Measurements from ENCODE around the gene AFAP1. TPM values are rescaled to one million over a fixed set of nuclear protein-coding genes. Genes with fewer than 3 reads are reported as not detected.

AFAP1 gene
- total and polyA plus RNA-seq, 12 donors, result 2.9 to 8.9 (median 5.8) TPM

DNA sequence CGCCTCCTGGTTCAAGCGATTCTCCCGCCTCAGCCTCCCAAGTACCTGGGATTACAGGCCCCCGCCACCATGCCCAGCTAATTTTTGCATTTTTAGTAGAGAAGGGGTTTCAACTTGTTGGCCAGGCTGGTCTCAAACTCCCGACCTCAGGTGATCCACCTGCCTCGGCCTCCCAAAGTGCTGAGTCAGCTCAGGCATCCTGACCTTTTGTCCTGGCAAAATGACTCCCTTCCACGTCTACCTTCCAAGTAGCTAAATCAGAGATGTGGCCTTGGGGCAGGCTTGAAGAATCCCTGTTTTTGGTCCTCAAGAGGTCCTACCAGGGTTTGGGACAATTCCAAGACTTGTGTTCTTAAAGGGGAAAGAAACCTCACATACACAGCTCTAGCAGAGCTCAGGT is 12.8 kb downstream of the AFAP1 start:
- TF ChIP-seq, protein P1, sequence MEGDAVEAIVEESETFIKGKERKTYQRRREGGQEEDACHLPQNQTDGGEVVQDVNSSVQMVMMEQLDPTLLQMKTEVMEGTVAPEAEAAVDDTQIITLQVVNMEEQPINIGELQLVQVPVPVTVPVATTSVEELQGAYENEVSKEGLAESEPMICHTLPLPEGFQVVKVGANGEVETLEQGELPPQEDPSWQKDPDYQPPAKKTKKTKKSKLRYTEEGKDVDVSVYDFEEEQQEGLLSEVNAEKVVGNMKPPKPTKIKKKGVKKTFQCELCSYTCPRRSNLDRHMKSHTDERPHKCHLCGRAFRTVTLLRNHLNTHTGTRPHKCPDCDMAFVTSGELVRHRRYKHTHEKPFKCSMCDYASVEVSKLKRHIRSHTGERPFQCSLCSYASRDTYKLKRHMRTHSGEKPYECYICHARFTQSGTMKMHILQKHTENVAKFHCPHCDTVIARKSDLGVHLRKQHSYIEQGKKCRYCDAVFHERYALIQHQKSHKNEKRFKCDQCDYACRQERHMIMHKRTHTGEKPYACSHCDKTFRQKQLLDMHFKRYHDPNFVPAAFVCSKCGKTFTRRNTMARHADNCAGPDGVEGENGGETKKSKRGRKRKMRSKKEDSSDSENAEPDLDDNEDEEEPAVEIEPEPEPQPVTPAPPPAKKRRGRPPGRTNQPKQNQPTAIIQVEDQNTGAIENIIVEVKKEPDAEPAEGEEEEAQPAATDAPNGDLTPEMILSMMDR (IDR thresholded peaks at IDR 0.05), result no peak
- intact Hi-C loops (cut with DNase I), result loop anchor here in 1 of 10 donors (5.0 kb wide), 1 partner anchor 125 kb away; no protein-coding TSS in a partner anchor
- ATAC-seq, result no peak
- DNase-seq, result no peak
- no peaks in the 10 kb centered on the region for H3K9me3 ChIP-seq
- H3K4me3 ChIP-seq, result no peak overlapping the region
- H3K27ac ChIP-seq, result no peak overlapping the region
- 94 to 96% methylated on average over 7 of the region's 7 CpGs for WGBS, 2 donors
- H3K36me3 ChIP-seq, result no peaks in the 10 kb centered on the region
- H3K4me1 ChIP-seq, result peaks cover 0 to 36% (median 15%) of the 10 kb centered on the region in 9 donors
- H3K27me3 ChIP-seq, result no peaks in the 10 kb centered on the region

DNA sequence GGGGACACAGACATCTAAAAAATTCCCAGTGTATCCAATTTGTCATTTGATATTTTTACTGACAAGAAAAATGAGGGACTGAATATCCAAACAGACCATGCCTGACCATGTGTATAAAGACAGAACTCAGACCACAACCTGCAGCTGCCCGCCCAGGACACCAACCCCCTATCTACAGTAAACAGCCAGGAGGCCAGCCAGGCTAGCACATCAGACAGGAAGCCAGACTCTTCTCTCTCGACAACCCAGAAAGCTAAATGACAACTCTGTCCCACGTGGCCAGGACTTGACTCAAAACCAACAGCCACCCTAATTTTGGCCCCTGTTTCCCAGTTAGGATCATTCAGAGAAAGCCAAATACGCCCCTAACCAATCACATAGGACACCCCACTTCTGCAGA is 15.1 kb downstream of the AFAP1 start:
- DNase-seq (no peak), ATAC-seq (no peak)
- Histone ChIP-seq H3K27ac (peak overlapping the region in 1 of 10 donors; percentile 10), H3K9me3 (no peaks in the 10 kb centered on the region), H3K4me3 (no peak overlapping the region), H3K27me3 (no peaks in the 10 kb centered on the region), H3K4me1 (peaks cover 0 to 27% (median 7%) of the 10 kb centered on the region in 9 donors), H3K36me3 (no peaks in the 10 kb centered on the region)
- intact Hi-C loops (cut with DNase I), result no loop called here
- TF ChIP-seq, protein P1 (IDR thresholded peaks at IDR 0.05), result no peak
- WGBS, 2 donors, result 66 to 68% methylated on average over 4 of the region's 4 CpGs

DNA sequence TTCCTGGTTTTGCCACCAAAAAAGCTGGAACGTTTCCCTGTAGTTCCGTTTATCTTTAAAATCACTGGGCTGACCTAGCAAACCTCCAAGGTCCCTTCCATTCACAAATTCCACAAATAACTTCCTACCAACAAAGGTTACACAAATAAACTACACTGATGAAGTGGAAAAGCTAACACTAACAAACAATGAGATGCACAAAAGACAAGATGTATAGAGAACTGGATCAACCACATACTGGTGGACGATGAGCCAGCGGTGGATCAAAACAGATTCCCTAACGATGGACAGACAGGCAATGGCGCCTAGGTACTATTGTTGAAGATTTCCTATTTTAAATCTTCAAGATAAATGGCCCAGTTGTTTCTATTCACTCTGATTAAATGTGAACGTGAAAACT is 15.5 kb downstream of the AFAP1 start:
- 67 to 69% methylated on average over 7 of the region's 7 CpGs for WGBS, 2 donors
- no peak overlapping the region for H3K4me3 ChIP-seq
- peak overlapping the region in 1 of 10 donors; percentile 10 for H3K27ac ChIP-seq
- H3K36me3 ChIP-seq, result no peaks in the 10 kb centered on the region
- peaks cover 0 to 25% (median 5%) of the 10 kb centered on the region in 9 donors for H3K4me1 ChIP-seq
- no peak for DNase-seq
- no peaks in the 10 kb centered on the region for H3K9me3 ChIP-seq
- no peaks in the 10 kb centered on the region for H3K27me3 ChIP-seq
- ATAC-seq, result no peak
- intact Hi-C loops (cut with DNase I), result no loop called here
- TF ChIP-seq, protein P1 (IDR thresholded peaks at IDR 0.05), result no peak

DNA sequence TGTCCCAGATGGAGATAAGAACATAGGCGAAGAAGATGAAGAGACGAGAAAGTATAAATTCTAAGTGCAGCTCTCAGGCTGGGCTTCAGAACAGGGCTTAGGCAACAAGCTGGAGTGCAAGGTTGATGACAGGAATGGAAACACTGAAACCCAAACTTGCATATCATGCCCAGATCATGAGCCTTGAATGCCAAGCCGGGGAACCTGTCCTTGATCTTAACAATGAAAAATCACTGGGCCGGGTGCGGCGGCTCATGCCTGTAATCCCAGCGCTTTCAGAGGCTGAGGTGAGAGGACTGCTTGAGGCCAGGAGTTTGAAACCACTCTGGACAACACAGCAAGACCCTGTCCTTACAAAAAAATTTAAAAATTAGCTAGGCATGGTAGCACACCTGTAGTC is 17.2 kb downstream of the AFAP1 start:
- H3K36me3 ChIP-seq, result no peaks in the 10 kb centered on the region
- DNase-seq (no peak), ATAC-seq (no peak)
- TF ChIP-seq, protein P1 (IDR thresholded peaks at IDR 0.05), result no peak
- intact Hi-C loops (cut with DNase I), result no loop called here
- H3K4me1 ChIP-seq, result peaks cover 0 to 31% (median 5%) of the 10 kb centered on the region in 9 donors
- H3K27me3 ChIP-seq, result no peaks in the 10 kb centered on the region
- no peak overlapping the region for H3K4me3 ChIP-seq
- H3K9me3 ChIP-seq, result no peaks in the 10 kb centered on the region
- 94% methylated on average over 7 of the region's 7 CpGs for WGBS, 2 donors
- no peak overlapping the region for H3K27ac ChIP-seq
